Measurements from ENCODE around the gene PISD.

The PISD gene

DNA sequence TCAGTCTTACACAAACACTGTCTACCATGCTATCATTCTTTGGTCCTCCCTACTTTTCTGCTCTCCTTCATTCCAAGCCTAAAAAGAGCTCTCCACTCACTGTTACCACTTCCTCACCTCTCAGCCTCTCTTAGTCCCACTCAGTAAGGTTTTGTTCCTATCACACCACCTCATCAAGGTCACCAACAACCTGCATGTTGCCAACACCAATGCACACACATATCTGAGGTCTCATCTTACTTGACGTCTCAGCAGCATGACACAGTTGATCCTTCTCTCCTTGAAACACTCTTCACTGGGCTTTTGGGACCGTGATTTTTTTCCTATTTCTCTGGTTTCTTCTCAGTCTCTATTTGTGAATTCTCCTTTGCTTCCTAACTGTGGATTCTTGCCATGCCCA lies 8.1 kb downstream of the PISD start:
- H3K27ac ChIP-seq (ENCODE audit: low read length), result peak overlapping the region; percentile 88; the same call in 1 of the 2 replicates
- no peaks in the 10 kb centered on the region for H3K9me3 ChIP-seq (ENCODE audit: insufficient read depth, low read length)
- H3K79me2 ChIP-seq (ENCODE audit: low read length), result peaks cover 86% of the 10 kb centered on the region
- H3K4me2 ChIP-seq (ENCODE audit: low read length), result peak overlapping the region; percentile 65; the same call in 1 of the 2 replicates
- H4K20me1 ChIP-seq (ENCODE audit: insufficient read depth, low read length), result peaks cover 10% of the 10 kb centered on the region; the same call in 1 of the 2 replicates
- H3K4me3 ChIP-seq (ENCODE audit: low read length), result no peak overlapping the region
- H3K27me3 ChIP-seq (ENCODE audit: low read depth, low read length), result no peaks in the 10 kb centered on the region
- no peak for TF ChIP-seq EZH2phosphoT487 (IDR thresholded peaks at IDR 0.05; ENCODE audit: low read depth)
- no peak for TF ChIP-seq CTCF (IDR thresholded peaks at IDR 0.05; ENCODE audit: low read depth, low read length)
- H3K4me1 ChIP-seq (ENCODE audit: low read length), result peaks cover 48% of the 10 kb centered on the region
- no peak overlapping the region for H2AFZ ChIP-seq (ENCODE audit: low read depth, low read length)
- H3K36me3 ChIP-seq (replicated peaks; ENCODE audit: low read depth, low read length), result peaks cover 6% of the 10 kb centered on the region
- H3K9ac ChIP-seq (ENCODE audit: low read length), result no peak overlapping the region

GRCh38 chr22:31652911-31653684 lies 8.9 kb downstream of the PISD start:
- TF ChIP-seq EZH2phosphoT487 (IDR thresholded peaks at IDR 0.05; ENCODE audit: low read depth) (no peak), CTCF (IDR thresholded peaks at IDR 0.05; ENCODE audit: low read depth, low read length) (no peak)
- no peaks in the 10 kb centered on the region for H3K27me3 ChIP-seq (ENCODE audit: low read depth, low read length)
- H3K27ac ChIP-seq (ENCODE audit: low read length), result peak overlapping the region; percentile 88
- peaks cover 48% of the 10 kb centered on the region for H3K4me1 ChIP-seq (ENCODE audit: low read length)
- H3K9ac ChIP-seq (ENCODE audit: low read length), result peak overlapping the region; percentile 43; the same call in 1 of the 2 replicates
- H3K4me3 ChIP-seq (ENCODE audit: low read length), result peak overlapping the region; percentile 55
- H3K4me2 ChIP-seq (ENCODE audit: low read length), result peak overlapping the region; percentile 65
- peaks cover 7% of the 10 kb centered on the region; the same call in 1 of the 2 replicates for H4K20me1 ChIP-seq (ENCODE audit: insufficient read depth, low read length)
- no peak overlapping the region for H2AFZ ChIP-seq (ENCODE audit: low read depth, low read length)
- no peaks in the 10 kb centered on the region for H3K9me3 ChIP-seq (ENCODE audit: insufficient read depth, low read length)
- H3K79me2 ChIP-seq (ENCODE audit: low read length), result peaks cover 81% of the 10 kb centered on the region
- H3K36me3 ChIP-seq (replicated peaks; ENCODE audit: low read depth, low read length), result peaks cover 10% of the 10 kb centered on the region

- Histone ChIP-seq H3K4me2 (ENCODE audit: low read length) (peak overlapping the region; percentile 65), H4K20me1 (ENCODE audit: insufficient read depth, low read length) (peaks cover 4% of the 10 kb centered on the region; the same call in 1 of the 2 replicates), H3K9me3 (ENCODE audit: insufficient read depth, low read length) (no peaks in the 10 kb centered on the region), H3K4me3 (ENCODE audit: low read length) (peak overlapping the region; percentile 55), H3K4me1 (ENCODE audit: low read length) (peaks cover 53% of the 10 kb centered on the region), H3K9ac (ENCODE audit: low read length) (peak overlapping the region; percentile 43), H3K27ac (ENCODE audit: low read length) (peak overlapping the region; percentile 88), H2AFZ (ENCODE audit: low read depth, low read length) (no peak overlapping the region), H3K36me3 (replicated peaks; ENCODE audit: low read depth, low read length) (peaks cover 20% of the 10 kb centered on the region), H3K27me3 (ENCODE audit: low read depth, low read length) (no peaks in the 10 kb centered on the region), H3K79me2 (ENCODE audit: low read length) (peaks cover 75% of the 10 kb centered on the region)
- no peak for TF ChIP-seq EZH2phosphoT487 (IDR thresholded peaks at IDR 0.05; ENCODE audit: low read depth)
- no peak for TF ChIP-seq CTCF (IDR thresholded peaks at IDR 0.05; ENCODE audit: low read depth, low read length)
Observed at GRCh38 chr22:31652088-31652487, 9.9 kb downstream of the PISD start.

GRCh38 chr22:31651664-31652063 lies 10.4 kb downstream of the PISD start:
- H3K4me1 ChIP-seq (ENCODE audit: low read length), result peaks cover 58% of the 10 kb centered on the region

More at GRCh38 chr22:31651664-31652063, 10.4 kb downstream of the PISD start:
- H2AFZ ChIP-seq (ENCODE audit: low read depth, low read length), result no peak overlapping the region
- peaks cover 4% of the 10 kb centered on the region; the same call in 1 of the 2 replicates for H4K20me1 ChIP-seq (ENCODE audit: insufficient read depth, low read length)
- TF ChIP-seq EZH2phosphoT487 (IDR thresholded peaks at IDR 0.05; ENCODE audit: low read depth) (no peak), CTCF (IDR thresholded peaks at IDR 0.05; ENCODE audit: low read depth, low read length) (no peak)
- peaks cover 74% of the 10 kb centered on the region for H3K79me2 ChIP-seq (ENCODE audit: low read length)
- peak overlapping the region; percentile 65 for H3K4me2 ChIP-seq (ENCODE audit: low read length)
- H3K36me3 ChIP-seq (replicated peaks; ENCODE audit: low read depth, low read length), result peaks cover 25% of the 10 kb centered on the region
- peak overlapping the region; percentile 88 for H3K27ac ChIP-seq (ENCODE audit: low read length)
- H3K27me3 ChIP-seq (ENCODE audit: low read depth, low read length), result no peaks in the 10 kb centered on the region
- H3K4me3 ChIP-seq (ENCODE audit: low read length), result peak overlapping the region; percentile 55
- peak overlapping the region; percentile 43 for H3K9ac ChIP-seq (ENCODE audit: low read length)
- H3K9me3 ChIP-seq (ENCODE audit: insufficient read depth, low read length), result no peaks in the 10 kb centered on the region
